ENCODE results near the gene TRAF4. TPM values are rescaled to one million over a fixed set of nuclear protein-coding genes. Genes with fewer than 3 reads are reported as not detected.

The TRAF4 gene
- total RNA-seq, 1 experiment from 2014 or later = 127 TPM

- TF ChIP-seq REST (IDR thresholded peaks at IDR 0.05; ENCODE audit: low read depth) (no peak), ATF3 (IDR thresholded peaks at IDR 0.05) (no peak), SRF (IDR thresholded peaks at IDR 0.05; ENCODE audit: low read depth) (no peak)
Measured at GRCh38 chr17:28743243-28744103, at the start of gene TRAF4 (continued).

- Histone ChIP-seq H3K9me2 (ENCODE audit: insufficient read depth) (no peaks in the 10 kb centered on the region), H3K36me3 (ENCODE audit: control insufficient read depth in 1 of 2, insufficient read depth in 2 of 2, low read length in 2 of 2) (peaks cover 59 to 68% of the 10 kb centered on the region in 2 experiments), H3K9ac (ENCODE audit: low read length) (no peak overlapping the region), H4K20me1 (ENCODE audit: insufficient read depth) (no peaks in the 10 kb centered on the region), H3K4me3 (replicated peaks in 1 of 2; ENCODE audit: low read depth in 1 of 2, low read length in 2 of 2) (no peak overlapping the region), H3K9me3 (ENCODE audit: control insufficient read depth in 1 of 2, insufficient read depth in 1 of 2, low read depth in 1 of 2, low read length in 2 of 2) (no peaks in the 10 kb centered on the region), H3K79me2 (ENCODE audit: insufficient read depth, low read length) (no peaks in the 10 kb centered on the region), H3K27me3 (ENCODE audit: insufficient read depth, low read length) (no peaks in the 10 kb centered on the region), H3K27ac (ENCODE audit: low read depth, low read length) (no peak overlapping the region), H2AFZ (ENCODE audit: low read depth, low read length, poor library complexity, severe bottlenecking) (no peak overlapping the region), H3K4me2 (ENCODE audit: low read length) (no peak overlapping the region), H3K4me1 (ENCODE audit: control insufficient read depth in 1 of 2, insufficient read depth in 2 of 2, low read length in 2 of 2) (no peaks in the 10 kb centered on the region)
- ATAC-seq (no peak), DNase-seq (ENCODE audit: low read depth, low spot score) (no peak)
- intact Hi-C loops (cut with micrococcal nuclease) = no loop called here
- RAD21 ChIA-PET (ENCODE audit: low non-redundant PET in 1 of 2, low total read pairs in 2 of 2, uncharacterized antibody in 2 of 2, unreplicated experiment in 2 of 2) = no interaction called here
- TF ChIP-seq ZBTB33 (IDR thresholded peaks at IDR 0.05; ENCODE audit: extremely low read depth, insufficient replicate concordance, low read length) (no peak), CBX3 (IDR thresholded peaks at IDR 0.05; ENCODE audit: low read depth) (no peak), JUND (IDR thresholded peaks at IDR 0.05) (no peak)
- POLR2A ChIA-PET = no interaction called here
- CTCF ChIA-PET = no interaction called here
- no TSS peak for BruUV-seq (replicated peaks)
Measured at GRCh38 chr17:28698253-28698941, 45.4 kb upstream of the TRAF4 start.

Data from HCT116 (cell line).